DND-41 (cell line): ENCODE measurements around the gene ZNF211.
A peak's percentile ranks its signal among the peaks of the same experiment; 100 is the strongest.

Source experiments
- ATAC-seq: fragments of 200-7000 bp; cut with Tn5 transposase; 3 replicates; pipeline ENCODE4 v1.9.1; 2021; ENCODE audit warnings: low read depth; ENCODE audit not compliant: insufficient read depth
- DNase-seq: peaks from one replicate; pipeline ENCODE4 v3.0.0-alpha.2; 2020
- H2AFZ ChIP-seq: 2 replicates; pipeline ENCODE4 v1.6.0; 2012; ENCODE audit warnings: low read depth, low read length
- H3K27ac ChIP-seq: 2 replicates; pipeline ENCODE4 v1.5.1; 2012; ENCODE audit warnings: low read length, inconsistent platforms
- H3K27me3 ChIP-seq: fragments of 200-600 bp; sonication (generic); 2 replicates; pipeline ENCODE4 v1.6.0; 2012; ENCODE audit warnings: low read length, mild to moderate bottlenecking, inconsistent platforms; ENCODE audit not compliant: insufficient read depth, poor library complexity
- H3K36me3 ChIP-seq: 2 replicates; pipeline ENCODE4 v1.5.1; 2012; ENCODE audit warnings: low read length, inconsistent platforms; ENCODE audit not compliant: insufficient read depth
- H3K4me1 ChIP-seq: 2 replicates; pipeline ENCODE4 v1.5.1; 2012; ENCODE audit warnings: mild to moderate bottlenecking, low read length; ENCODE audit not compliant: insufficient read depth
- H3K4me2 ChIP-seq: 2 replicates; pipeline ENCODE4 v1.6.0; 2012; ENCODE audit warnings: mild to moderate bottlenecking, moderate library complexity, low read length, inconsistent platforms; ENCODE audit not compliant: insufficient read depth
- H3K4me3 ChIP-seq, 2 experiments: fragments of 200-600 bp in 1 of 2; shearing (Covaris generic) in 1 of 2; 2 replicates each; pipeline ENCODE4 v1.5.1; 2012 to 2016; ENCODE audit warnings: inconsistent platforms in 2 of 2, low read length in 2 of 2, mild to moderate bottlenecking in 2 of 2, low read depth in 1 of 2, moderate library complexity in 1 of 2
- H3K79me2 ChIP-seq: 2 replicates; pipeline ENCODE4 v1.6.0; 2012; ENCODE audit warnings: low read length, inconsistent platforms; ENCODE audit not compliant: insufficient read depth
- H3K9ac ChIP-seq: 2 replicates; pipeline ENCODE4 v1.6.0; 2012; ENCODE audit warnings: low read depth, mild to moderate bottlenecking, inconsistent platforms, low read length, moderate library complexity
- H3K9me3 ChIP-seq: 2 replicates; pipeline ENCODE4 v1.5.1; 2012; ENCODE audit warnings: low read length, moderate library complexity, mild to moderate bottlenecking, inconsistent platforms; ENCODE audit not compliant: insufficient read depth, severe bottlenecking
- H4K20me1 ChIP-seq: 2 replicates; pipeline ENCODE4 v1.6.0; 2012; ENCODE audit warnings: low read length; ENCODE audit not compliant: insufficient read depth
- EZH2 ChIP-seq: IDR thresholded peaks from 3 replicates; pipeline ENCODE4 v1.6.1; 2012; ENCODE audit warnings: borderline replicate concordance, low read depth, mild to moderate bottlenecking, moderate library complexity, low read length, inconsistent platforms; ENCODE audit not compliant: severe bottlenecking
- TF ChIP-seq, protein P1 (sequence below): IDR thresholded peaks from 2 replicates; pipeline ENCODE4 v1.5.1; 2012; ENCODE audit warnings: borderline replicate concordance, low read length, moderate library complexity, mild to moderate bottlenecking; ENCODE audit not compliant: poor library complexity, severe bottlenecking; ENCODE audit errors: extremely low read depth

ZNF211 gene

DNA sequence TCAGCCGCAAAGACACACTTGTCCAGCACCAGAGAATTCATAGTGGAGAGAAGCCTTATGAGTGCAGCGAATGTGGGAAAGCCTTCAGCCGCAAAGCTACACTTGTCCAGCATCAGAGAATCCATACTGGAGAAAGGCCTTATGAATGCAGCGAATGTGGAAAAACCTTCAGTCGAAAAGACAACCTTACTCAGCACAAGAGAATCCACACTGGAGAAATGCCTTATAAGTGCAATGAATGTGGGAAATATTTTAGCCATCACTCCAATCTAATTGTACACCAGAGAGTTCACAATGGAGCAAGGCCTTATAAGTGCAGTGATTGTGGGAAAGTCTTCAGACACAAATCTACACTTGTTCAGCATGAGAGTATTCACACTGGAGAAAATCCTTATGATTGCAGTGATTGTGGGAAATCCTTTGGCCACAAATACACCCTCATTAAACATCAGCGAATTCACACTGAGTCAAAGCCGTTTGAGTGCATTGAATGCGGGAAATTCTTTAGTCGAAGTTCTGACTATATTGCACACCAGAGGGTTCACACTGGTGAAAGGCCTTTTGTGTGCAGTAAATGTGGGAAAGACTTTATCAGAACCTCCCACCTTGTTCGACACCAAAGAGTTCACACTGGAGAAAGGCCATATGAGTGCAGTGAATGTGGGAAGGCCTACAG, 12.2 kb upstream of the ZNF211 start:
- no peak for ATAC-seq
- no peak for TF ChIP-seq EZH2
- TF ChIP-seq, protein P1, sequence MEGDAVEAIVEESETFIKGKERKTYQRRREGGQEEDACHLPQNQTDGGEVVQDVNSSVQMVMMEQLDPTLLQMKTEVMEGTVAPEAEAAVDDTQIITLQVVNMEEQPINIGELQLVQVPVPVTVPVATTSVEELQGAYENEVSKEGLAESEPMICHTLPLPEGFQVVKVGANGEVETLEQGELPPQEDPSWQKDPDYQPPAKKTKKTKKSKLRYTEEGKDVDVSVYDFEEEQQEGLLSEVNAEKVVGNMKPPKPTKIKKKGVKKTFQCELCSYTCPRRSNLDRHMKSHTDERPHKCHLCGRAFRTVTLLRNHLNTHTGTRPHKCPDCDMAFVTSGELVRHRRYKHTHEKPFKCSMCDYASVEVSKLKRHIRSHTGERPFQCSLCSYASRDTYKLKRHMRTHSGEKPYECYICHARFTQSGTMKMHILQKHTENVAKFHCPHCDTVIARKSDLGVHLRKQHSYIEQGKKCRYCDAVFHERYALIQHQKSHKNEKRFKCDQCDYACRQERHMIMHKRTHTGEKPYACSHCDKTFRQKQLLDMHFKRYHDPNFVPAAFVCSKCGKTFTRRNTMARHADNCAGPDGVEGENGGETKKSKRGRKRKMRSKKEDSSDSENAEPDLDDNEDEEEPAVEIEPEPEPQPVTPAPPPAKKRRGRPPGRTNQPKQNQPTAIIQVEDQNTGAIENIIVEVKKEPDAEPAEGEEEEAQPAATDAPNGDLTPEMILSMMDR, result no peak
- Histone ChIP-seq H3K9me3 (peaks cover 73% of the 10 kb centered on the region), H3K4me2 (no peak overlapping the region), H3K27me3 (no peaks in the 10 kb centered on the region), H3K36me3 (peaks cover 89% of the 10 kb centered on the region), H3K79me2 (peaks cover 71% of the 10 kb centered on the region), H4K20me1 (no peaks in the 10 kb centered on the region), H3K27ac (no peak overlapping the region), H3K4me3 (peak overlapping the region in 1 of 2 experiments; percentile 23; a peak in 1 of 4 replicates), H3K4me1 (peaks cover 9% of the 10 kb centered on the region), H3K9ac (no peak overlapping the region), H2AFZ (no peak overlapping the region)
- DNase-seq, result no peak

DNA sequence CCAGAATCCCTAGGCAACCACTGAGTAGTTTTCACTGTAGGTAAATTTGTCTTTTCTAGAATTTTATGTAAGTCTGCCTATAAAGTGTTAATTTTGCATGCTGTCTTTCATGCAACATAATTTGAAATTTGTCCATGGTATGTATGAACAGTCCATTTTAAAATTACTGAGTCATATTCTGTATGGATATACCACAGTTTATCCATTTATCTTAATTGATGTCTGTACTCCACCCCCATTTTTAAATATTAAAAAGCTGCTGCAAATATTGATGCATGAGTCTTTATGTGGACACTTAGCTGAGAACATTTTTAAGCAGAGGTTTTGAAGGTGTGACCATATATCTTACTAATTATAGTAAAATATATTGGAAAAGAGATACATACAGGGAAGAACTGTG, 9.9 kb upstream of the ZNF211 start:
- Histone ChIP-seq H3K4me3 (no peak overlapping the region), H3K9ac (no peak overlapping the region), H3K27me3 (no peaks in the 10 kb centered on the region), H4K20me1 (no peaks in the 10 kb centered on the region), H3K27ac (no peak overlapping the region), H3K4me1 (no peaks in the 10 kb centered on the region), H3K36me3 (peaks cover 66% of the 10 kb centered on the region), H2AFZ (no peak overlapping the region), H3K79me2 (peaks cover 49% of the 10 kb centered on the region), H3K9me3 (peaks cover 50% of the 10 kb centered on the region), H3K4me2 (no peak overlapping the region)
- DNase-seq (no peak), ATAC-seq (no peak)
- no peak for TF ChIP-seq EZH2
- TF ChIP-seq, protein P1, result no peak

DNA sequence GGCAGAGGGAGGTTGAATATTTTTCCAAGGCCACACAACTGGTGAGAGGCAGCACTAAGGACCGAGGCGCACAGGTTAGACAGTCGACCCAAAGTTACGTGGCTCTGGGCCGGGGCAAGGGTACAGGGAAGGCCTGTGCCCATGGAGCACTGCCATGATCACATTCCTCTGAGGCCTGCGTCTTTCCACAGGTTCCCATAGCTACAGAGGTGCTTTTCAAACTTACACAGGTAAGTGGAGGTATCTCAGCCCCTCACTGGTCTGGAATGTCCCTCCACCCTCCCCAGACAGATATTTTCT, 814 bp downstream of the ZNF211 start:
- peaks cover 21% of the 10 kb centered on the region for H3K79me2 ChIP-seq
- no peak for DNase-seq
- no peak for ATAC-seq
- H3K36me3 ChIP-seq, result peaks cover 55% of the 10 kb centered on the region
- H3K9me3 ChIP-seq, result peaks cover 23% of the 10 kb centered on the region
- no peaks in the 10 kb centered on the region for H3K27me3 ChIP-seq
- TF ChIP-seq EZH2, result no peak
- TF ChIP-seq, protein P1, result no peak
- no peaks in the 10 kb centered on the region for H4K20me1 ChIP-seq
- H3K9ac ChIP-seq, result peak overlapping the region; percentile 77
- peak overlapping the region; percentile 88 for H2AFZ ChIP-seq
- peak overlapping the region; percentile 59 to 80; a peak in 3 of 4 replicates for H3K4me3 ChIP-seq
- peak overlapping the region; percentile 92 for H3K4me2 ChIP-seq
- peak overlapping the region; percentile 73; the same call in 1 of the 2 replicates for H3K27ac ChIP-seq
- H3K4me1 ChIP-seq, result peaks cover 26% of the 10 kb centered on the region
